GM23248 (cell line): Measurements from ENCODE around the gene TRIM27. TPM values are rescaled to one million over a fixed set of nuclear protein-coding genes. Genes with fewer than 3 reads are reported as not detected.
"Not testable (repeated sequence)": the region's sequence is repeated elsewhere in the genome, so short reads cannot be mapped to it uniquely, and the experiment has no call there.

Experiments
- DNase-seq: peaks from one replicate; pipeline ENCODE4 v3.0.0-alpha.2; 2015
- H2AFZ ChIP-seq: fragments of 200-600 bp; sonication (generic); 2 replicates; pipeline ENCODE4 v1.6.1; 2016; ENCODE audit warnings: antibody characterized with exemption
- H3F3A ChIP-seq: fragments of 200-600 bp; sonication (generic); 2 replicates; pipeline ENCODE4 v1.6.1; 2016; ENCODE audit warnings: mild to moderate bottlenecking, antibody characterized with exemption, mixed run types; ENCODE audit not compliant: insufficient read depth
- H3K27ac ChIP-seq: fragments of 200-600 bp; sonication (generic); 2 replicates; pipeline ENCODE4 v1.5.1; 2016; ENCODE audit warnings: mild to moderate bottlenecking
- H3K27me3 ChIP-seq: fragments of 200-600 bp; sonication (generic); replicated peaks from 2 replicates; pipeline ENCODE4 v1.6.1; 2016; ENCODE audit warnings: mild to moderate bottlenecking; ENCODE audit not compliant: insufficient read depth
- H3K36me3 ChIP-seq: fragments of 200-600 bp; sonication (generic); 2 replicates; pipeline ENCODE4 v1.6.1; 2016; ENCODE audit warnings: low read depth, mild to moderate bottlenecking
- H3K4me1 ChIP-seq: fragments of 200-600 bp; sonication (generic); 2 replicates; pipeline ENCODE4 v1.6.1; 2016; ENCODE audit warnings: mild to moderate bottlenecking; ENCODE audit not compliant: insufficient read depth
- H3K4me2 ChIP-seq: fragments of 200-600 bp; sonication (generic); one replicate; pipeline ENCODE4 v1.6.1; 2016; ENCODE audit warnings: mild to moderate bottlenecking; ENCODE audit not compliant: unreplicated experiment
- H3K4me3 ChIP-seq: fragments of 200-600 bp; sonication (generic); 2 replicates; pipeline ENCODE4 v1.5.1; 2016; ENCODE audit warnings: mild to moderate bottlenecking
- H3K79me2 ChIP-seq: fragments of 200-600 bp; sonication (generic); 2 replicates; pipeline ENCODE4 v1.6.1; 2016; ENCODE audit warnings: mild to moderate bottlenecking; ENCODE audit not compliant: insufficient read depth
- H3K9ac ChIP-seq: fragments of 200-600 bp; sonication (generic); 2 replicates; pipeline ENCODE4 v1.6.1; 2016; ENCODE audit warnings: mild to moderate bottlenecking
- H3K9me2 ChIP-seq: fragments of 200-600 bp; sonication (generic); 2 replicates; pipeline ENCODE4 v1.6.1; 2016; ENCODE audit warnings: mixed run types, mild to moderate bottlenecking, moderate library complexity; ENCODE audit not compliant: insufficient read depth
- H3K9me3 ChIP-seq: fragments of 200-600 bp; sonication (generic); one replicate; pipeline ENCODE4 v1.6.1; 2017; ENCODE audit warnings: low read depth
- H4K20me1 ChIP-seq: fragments of 200-600 bp; sonication (generic); 2 replicates; pipeline ENCODE4 v1.6.0; 2016; ENCODE audit not compliant: insufficient read depth
- EZH2 ChIP-seq: fragments of 200-600 bp; sonication (generic); IDR thresholded peaks from 2 replicates; pipeline ENCODE4 v1.6.1; 2018; ENCODE audit warnings: antibody characterized with exemption, mild to moderate bottlenecking; ENCODE audit not compliant: insufficient read depth, poor library complexity, severe bottlenecking
- EZH2phosphoT487 ChIP-seq: fragments of 200-600 bp; sonication (generic); IDR thresholded peaks from 2 replicates; pipeline ENCODE4 v1.6.1; 2018; ENCODE audit warnings: antibody characterized with exemption, moderate library complexity, mild to moderate bottlenecking, low read depth; ENCODE audit not compliant: insufficient read depth
- WGBS, 2 experiments: methylation state at CpG; one replicate each; pipeline ENCODE4 v1.1.6; 2015 to 2017; ENCODE audit warnings: low lambda C conversion rate in 2 of 2, low coverage in 1 of 2; ENCODE audit errors: missing lambda C conversion rate in 2 of 2; 5-methylcytosine and 5-hydroxymethylcytosine counted together
- in situ Hi-C: fragments of 300-500 bp; cut with MboI; formaldehyde crosslinking; loops from 2 replicates; pipeline ENCODE4 v1.15.0; 2020
- polyA plus RNA-seq: library from polyadenylated mRNA; unstranded; fragments of >200 nt; fragmentation: Nextera tagmentation; extraction: Ambion mirVana; gene quantifications from 2 replicates; pipeline ENCODE4 v1.2.1, GENCODE V29; 2016
- total RNA-seq: library from RNA; depleted of rRNA; stranded (reverse); fragments of >200 nt; shearing (Covaris generic); gene quantifications from 2 replicates; pipeline ENCODE4 v1.2.3, GENCODE V29; 2014

Gene TRIM27
- total and polyA plus RNA-seq, 2 experiments from 2014 or later: 40.2 to 67.7 TPM

DNA sequence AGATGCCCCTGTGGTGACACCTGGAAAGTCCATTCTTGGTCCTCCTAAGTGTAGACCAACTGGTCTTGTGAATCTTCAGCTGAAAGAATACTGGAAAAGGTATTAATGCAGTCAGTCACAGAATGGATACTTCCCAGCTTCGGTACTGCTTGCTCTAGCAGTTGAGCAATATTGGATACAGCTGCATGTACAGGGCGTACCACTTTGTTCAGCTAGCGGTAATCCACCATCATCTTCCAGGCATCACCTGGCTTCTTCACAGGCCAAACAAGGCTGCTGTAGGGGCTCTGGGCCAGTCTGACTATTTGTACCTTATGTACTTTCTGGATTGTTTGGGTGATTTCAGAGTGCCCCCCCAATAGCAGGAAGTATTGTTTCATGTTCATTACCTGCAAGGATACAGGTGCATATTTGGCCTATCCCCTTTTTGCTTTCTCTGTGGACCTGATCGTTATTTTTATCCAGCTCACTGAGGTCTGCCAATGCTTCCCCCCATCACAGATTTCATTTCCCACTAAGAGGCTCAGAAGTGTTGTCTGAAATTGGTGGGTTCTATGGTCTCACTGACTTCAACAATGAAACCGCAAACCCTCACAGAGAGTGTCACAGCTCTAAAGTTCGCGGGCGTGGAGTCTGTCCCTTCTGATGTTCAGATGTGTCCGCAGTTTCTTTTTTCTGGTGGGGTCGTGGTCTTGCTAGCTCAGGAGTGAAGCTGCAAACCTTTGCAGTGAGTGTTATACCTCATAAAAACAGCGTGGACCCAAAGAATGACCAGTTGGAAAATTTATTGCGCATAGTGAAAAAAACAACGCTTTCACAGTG lies 52.2 kb downstream of the TRIM27 start:
- Histone ChIP-seq H3K9ac (no peak overlapping the region), H3K9me3 (no peaks in the 10 kb centered on the region), H3K4me3 (no peak overlapping the region), H3K27ac (no peak overlapping the region), H3K4me1 (no peaks in the 10 kb centered on the region), H3K9me2 (no peaks in the 10 kb centered on the region), H3K36me3 (no peaks in the 10 kb centered on the region), H2AFZ (no peak overlapping the region), H3K79me2 (no peaks in the 10 kb centered on the region), H3F3A (0 out of 2 replicates have a peak, but pooled peaks cover 3% of the 10 kb centered on the region), H3K4me2 (no peak overlapping the region), H3K27me3 (peaks cover 1% of the 10 kb centered on the region; the same call in 1 of the 2 replicates), H4K20me1 (no peaks in the 10 kb centered on the region)
- no peak for TF ChIP-seq EZH2
- TF ChIP-seq EZH2phosphoT487: no peak
- in situ Hi-C loops: no loop called here
- 73% methylated on average over 13 of the region's 13 CpGs for WGBS, 2 experiments
- DNase-seq: no peak

DNA sequence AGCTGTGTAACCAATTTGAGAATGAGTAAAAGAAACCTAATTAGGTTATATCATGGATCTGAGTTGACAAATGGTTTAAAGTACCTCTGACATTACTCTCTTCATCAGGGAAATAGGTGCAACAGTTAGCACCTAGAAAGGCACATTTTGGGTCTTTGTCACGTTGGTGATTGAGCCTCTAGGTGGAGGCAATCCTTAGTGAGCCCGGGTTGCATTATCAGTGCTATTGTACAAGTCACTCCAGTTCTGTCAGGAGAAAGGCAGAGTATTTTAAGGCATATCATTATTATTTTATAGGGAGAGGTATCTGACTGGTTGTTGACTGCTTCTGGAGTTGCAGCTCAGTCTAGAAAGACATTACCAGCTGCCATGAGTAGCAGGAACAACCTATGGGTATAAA lies 54.9 kb downstream of the TRIM27 start:
- DNase-seq: no peak
- in situ Hi-C loops: no loop called here
- Histone ChIP-seq H3K9me2 (no peaks in the 10 kb centered on the region), H3K79me2 (no peaks in the 10 kb centered on the region), H3K4me2 (no peak overlapping the region), H2AFZ (no peak overlapping the region), H3K9me3 (no peaks in the 10 kb centered on the region), H3K4me3 (no peak overlapping the region), H3F3A (peaks cover 18% of the 10 kb centered on the region), H3K27me3 (no peaks in the 10 kb centered on the region), H3K4me1 (peaks cover 4% of the 10 kb centered on the region; the same call in 1 of the 2 replicates), H3K36me3 (no peaks in the 10 kb centered on the region), H3K9ac (no peak overlapping the region), H4K20me1 (no peaks in the 10 kb centered on the region), H3K27ac (no peak overlapping the region)
- 20 to 21% methylated on average over 2 of the region's 2 CpGs for WGBS, 2 experiments
- no peak for TF ChIP-seq EZH2
- TF ChIP-seq EZH2phosphoT487: no peak

DNA sequence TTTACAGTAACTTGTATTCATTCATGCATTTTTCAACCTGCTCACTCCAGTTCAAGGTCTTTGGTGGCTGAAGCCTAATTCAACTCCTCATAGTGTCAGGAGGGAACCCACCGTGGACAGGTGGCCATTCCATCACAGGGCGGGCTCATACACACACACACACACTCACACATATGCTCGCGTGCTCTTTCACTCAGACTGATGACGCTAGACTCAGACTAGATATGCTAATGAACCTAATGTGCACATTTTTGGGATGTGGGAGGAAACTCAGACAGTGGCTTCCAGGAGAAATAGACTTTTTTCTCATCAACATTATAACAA lies 56.7 kb downstream of the TRIM27 start:
- peaks cover 20% of the 10 kb centered on the region for H3F3A ChIP-seq
- no peaks in the 10 kb centered on the region for H3K9me2 ChIP-seq
- in situ Hi-C loops: no loop called here
- H2AFZ ChIP-seq: peak overlapping the region; percentile 87
- 9% methylated on average over 5 of the region's 5 CpGs for WGBS, 2 experiments
- peak; percentile 42 for DNase-seq
- no peaks in the 10 kb centered on the region for H3K27me3 ChIP-seq
- H3K36me3 ChIP-seq: no peaks in the 10 kb centered on the region
- no peaks in the 10 kb centered on the region for H4K20me1 ChIP-seq
- H3K4me2 ChIP-seq: peak overlapping the region; percentile 71
- no peaks in the 10 kb centered on the region for H3K79me2 ChIP-seq
- no peak overlapping the region for H3K27ac ChIP-seq
- H3K4me1 ChIP-seq: peaks cover 8% of the 10 kb centered on the region; the same call in 1 of the 2 replicates
- H3K4me3 ChIP-seq: peak overlapping the region; percentile 76
- no peaks in the 10 kb centered on the region for H3K9me3 ChIP-seq
- TF ChIP-seq EZH2 (no peak), EZH2phosphoT487 (no peak)
- peak overlapping the region; percentile 41; the same call in 1 of the 2 replicates for H3K9ac ChIP-seq

DNA sequence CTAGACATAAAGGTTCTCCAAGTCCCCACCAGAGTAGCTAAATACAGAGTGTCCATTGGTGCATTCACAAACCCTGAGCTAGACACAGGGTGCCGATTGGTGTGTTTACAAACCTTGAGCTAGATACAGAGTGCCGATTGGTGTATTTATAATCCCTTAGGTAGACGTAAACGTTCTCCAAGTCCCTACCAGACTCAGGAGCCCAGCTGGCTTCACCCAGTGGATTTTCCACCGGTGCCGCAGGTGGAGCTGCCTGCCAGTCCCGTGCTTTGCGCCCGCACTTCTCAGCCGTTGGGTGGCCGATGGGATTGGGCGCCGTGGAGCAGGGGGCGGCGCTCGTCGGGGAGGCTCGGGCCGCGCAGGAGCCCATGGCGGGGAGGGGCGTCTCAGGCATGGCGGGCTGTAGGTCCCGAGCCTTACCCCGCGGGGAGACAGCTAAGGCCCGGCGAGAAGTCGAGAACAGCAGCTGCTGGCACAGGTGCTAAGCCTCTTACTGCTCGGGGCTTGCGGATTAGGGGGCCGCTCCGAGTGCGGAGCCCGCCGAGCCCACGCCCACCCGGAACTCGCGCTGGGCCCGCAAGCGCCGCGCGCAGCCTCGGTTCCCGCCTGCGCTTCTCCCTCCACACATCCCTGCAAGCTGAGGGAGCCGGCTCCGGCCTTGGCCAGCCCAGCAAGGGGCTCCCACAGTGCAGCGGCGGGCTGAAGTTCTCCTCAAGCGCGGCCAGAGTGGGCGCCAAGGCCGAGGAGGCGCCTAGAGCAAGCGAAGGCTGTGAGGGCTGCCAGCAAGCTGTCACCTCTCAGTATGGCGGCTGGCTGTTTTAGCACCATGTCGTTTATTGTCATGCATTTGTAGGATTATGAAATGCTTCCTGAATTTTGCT lies 57.3 kb downstream of the TRIM27 start:
- H3K4me1 ChIP-seq, H3K9me3 ChIP-seq, H3K9me2 ChIP-seq, H4K20me1 ChIP-seq, H3K27ac ChIP-seq, H3K36me3 ChIP-seq, H3K79me2 ChIP-seq, H3K27me3 ChIP-seq, in situ Hi-C loops: not testable (repeated sequence)
- Histone ChIP-seq H3F3A (peaks cover 20% of the 10 kb centered on the region), H2AFZ (peak overlapping the region; percentile 87), H3K4me3 (peak overlapping the region; percentile 76), H3K9ac (peak overlapping the region; percentile 41), H3K4me2 (peak overlapping the region; percentile 71)
- 1 to 4% methylated on average over 42 to 50 of the region's 60 CpGs for WGBS, 2 experiments
- peak; percentile 53 for DNase-seq
